GM12878 (cell line): ENCODE results near the gene VTI1A. TPM values are rescaled to one million over a fixed set of nuclear protein-coding genes. Genes with fewer than 3 reads are reported as not detected.

Experiments
- ATAC-seq: fragments of 200-7000 bp; cut with Tn5 transposase; 3 replicates; pipeline ENCODE4 v1.9.1; 2020; ENCODE audit warnings: mild to moderate bottlenecking, moderate library complexity
- BruUV-seq: library from RNA; stranded (reverse); fragments of 400-500 nt; replicated peaks from 2 replicates; lab custom pipeline; 2021; lab: Mats Ljungman, UMichigan
- CTCF ChIA-PET: fragments of 300-600 bp; sonication (Branson Sonifier 250); formaldehyde crosslinking; extraction: SDS; loops from one replicate; lab custom pipeline; 2021; ENCODE audit warnings: inconsistent platforms; lab: Yijun Ruan, JAX
- POLR2A ChIA-PET: fragments of 350-600 bp; formaldehyde crosslinking; extraction: SDS; loops from one replicate; lab custom pipeline; 2021; ENCODE audit warnings: inconsistent platforms; lab: Charles Lee
- RAD21 ChIA-PET: fragments of 300-600 bp; sonication (Branson Sonifier 250); formaldehyde crosslinking; loops from one replicate; lab custom pipeline; 2023; ENCODE audit warnings: antibody characterized with exemption; ENCODE audit not compliant: unreplicated experiment; lab: Charles Lee
- SMC1A ChIA-PET: fragments of 300-600 bp; sonication (Branson Sonifier 250); formaldehyde crosslinking; loops from one replicate; lab custom pipeline; 2023; ENCODE audit not compliant: unreplicated experiment, uncharacterized antibody; lab: Charles Lee
- DNase-seq: peaks from one replicate; pipeline ENCODE4 v3.0.0-alpha.2; 2011; ENCODE audit warnings: low read depth, low spot score
- FAIRE-seq: peaks from 3 replicates; lab custom pipeline; 2011; peaks lifted over from hg19 to GRCh38; lab: Jason Lieb, UNC
- H2AFZ ChIP-seq: 2 replicates; pipeline ENCODE4 v1.6.0; 2011; ENCODE audit warnings: low read depth, low read length, control low read depth; ENCODE audit not compliant: control insufficient read depth
- H3K27ac ChIP-seq: 2 replicates; pipeline ENCODE4 v1.5.1; 2011; ENCODE audit warnings: control low read depth; ENCODE audit not compliant: control insufficient read depth, insufficient read depth
- H3K27me3 ChIP-seq, 2 experiments: replicated peaks in 1 of 2; 2 replicates each; pipeline versions ENCODE4 v1.6.0 to v1.6.1; 2011; ENCODE audit warnings: low read length in 1 of 2; ENCODE audit not compliant: control insufficient read depth in 2 of 2, insufficient read depth in 2 of 2
- H3K36me3 ChIP-seq, 2 experiments: 2 replicates each; pipeline ENCODE4 v1.5.1; 2011; ENCODE audit warnings: low read length in 1 of 2; ENCODE audit not compliant: control insufficient read depth in 2 of 2, insufficient read depth in 2 of 2
- H3K4me1 ChIP-seq: 2 replicates; pipeline ENCODE4 v1.6.1; 2011; ENCODE audit warnings: mild to moderate bottlenecking, low read length, moderate library complexity, mixed read lengths; ENCODE audit not compliant: control insufficient read depth, insufficient read depth
- H3K4me2 ChIP-seq: 2 replicates; pipeline ENCODE4 v1.6.0; 2011; ENCODE audit warnings: control low read depth; ENCODE audit not compliant: control insufficient read depth, insufficient read depth
- H3K4me3 ChIP-seq: fragments of 200-600 bp; sonication (generic); 2 replicates; pipeline ENCODE4 v1.5.1; 2016
- H3K79me2 ChIP-seq: 2 replicates; pipeline ENCODE4 v1.6.0; 2011; ENCODE audit warnings: low read length; ENCODE audit not compliant: control insufficient read depth, insufficient read depth
- H3K9ac ChIP-seq: 2 replicates; pipeline ENCODE4 v1.8.0; 2011; ENCODE audit warnings: low read length, control low read depth, mixed read lengths; ENCODE audit not compliant: control insufficient read depth, insufficient read depth
- H3K9me3 ChIP-seq: replicated peaks from 3 replicates; pipeline ENCODE4 v1.5.1; 2011; ENCODE audit warnings: mild to moderate bottlenecking, low read length; ENCODE audit not compliant: control insufficient read depth, insufficient read depth
- H4K20me1 ChIP-seq: 2 replicates; pipeline ENCODE4 v1.6.0; 2011; ENCODE audit not compliant: control insufficient read depth, insufficient read depth
- CREB1 ChIP-seq: IDR thresholded peaks from 2 replicates; pipeline ENCODE4 v1.6.1; 2012; ENCODE audit warnings: low read depth, mild to moderate bottlenecking, inconsistent platforms
- EED ChIP-seq: sonication (generic); IDR thresholded peaks from 2 replicates; pipeline ENCODE4 v1.6.1; 2016; ENCODE audit warnings: antibody characterized with exemption, low read depth
- ESRRA ChIP-seq: IDR thresholded peaks from 2 replicates; pipeline ENCODE4 v1.6.1; 2012; ENCODE audit warnings: mild to moderate bottlenecking, low read length, improper control_type of control experiment
- ETV6 ChIP-seq, 2 experiments: fragments of 450-650 bp in 1 of 2; IDR thresholded peaks in 1 of 2; conservative IDR thresholded peaks in 1 of 2; 2 replicates each; pipeline ENCODE4 v1.6.1; 2014; ENCODE audit warnings: antibody characterized with exemption in 1 of 2, borderline replicate concordance in 1 of 2, low read depth in 1 of 2, mild to moderate bottlenecking in 1 of 2, moderate library complexity in 1 of 2
- KAT2A ChIP-seq: conservative IDR thresholded peaks from 2 replicates; pipeline ENCODE4 v1.6.1; 2011; ENCODE audit warnings: low read depth, low read length; ENCODE audit not compliant: control insufficient read depth
- NR2C1 ChIP-seq: fragments of 450-650 bp; IDR thresholded peaks from 2 replicates; pipeline ENCODE4 v1.6.1; 2017; ENCODE audit warnings: antibody characterized with exemption, mild to moderate bottlenecking, moderate library complexity
- PAX8 ChIP-seq: fragments of 450-650 bp; IDR thresholded peaks from 2 replicates; pipeline ENCODE4 v1.6.1; 2017; ENCODE audit warnings: mild to moderate bottlenecking, moderate library complexity
- RELA ChIP-seq: fragments of 450-650 bp; IDR thresholded peaks from 2 replicates; pipeline ENCODE4 v1.8.0; 2014; ENCODE audit warnings: borderline replicate concordance; ENCODE audit not compliant: partially characterized antibody
- RUNX3 ChIP-seq: IDR thresholded peaks from 2 replicates; pipeline ENCODE4 v1.6.1; 2012; ENCODE audit warnings: low read length, inconsistent platforms
- SMARCA5 ChIP-seq: fragments of 450-650 bp; IDR thresholded peaks from 2 replicates; pipeline ENCODE4 v1.6.1; 2017; ENCODE audit warnings: mild to moderate bottlenecking
- SPI1 ChIP-seq: IDR thresholded peaks from 2 replicates; pipeline ENCODE4 v1.6.1; 2011; ENCODE audit warnings: low read depth, mild to moderate bottlenecking, low read length, moderate library complexity, borderline replicate concordance; ENCODE audit not compliant: insufficient read depth
- SREBF2 ChIP-seq: IDR thresholded peaks from 2 replicates; pipeline ENCODE4 v1.6.1; 2012; ENCODE audit warnings: mild to moderate bottlenecking, low read length
- TCF12 ChIP-seq: IDR thresholded peaks from 2 replicates; pipeline ENCODE4 v1.6.1; 2011; ENCODE audit warnings: low read depth, mild to moderate bottlenecking, low read length
- WRNIP1 ChIP-seq: IDR thresholded peaks from 2 replicates; pipeline ENCODE4 v1.6.1; 2011; ENCODE audit warnings: low read depth, low read length, improper control_type of control experiment, borderline replicate concordance
- ZNF217 ChIP-seq: fragments of 450-650 bp; IDR thresholded peaks from 2 replicates; pipeline ENCODE4 v1.6.1; 2017; ENCODE audit warnings: antibody characterized with exemption, mild to moderate bottlenecking
- ZNF622 ChIP-seq: fragments of 450-650 bp; IDR thresholded peaks from 2 replicates; pipeline ENCODE4 v1.6.1; 2017; ENCODE audit warnings: mild to moderate bottlenecking, inconsistent platforms
- WGBS: methylation state at CpG from one replicate; pipeline ENCODE4 v1.1.6; 2016; ENCODE audit warnings: low lambda C conversion rate; ENCODE audit not compliant: insufficient replicate concordance, insufficient coverage; ENCODE audit errors: missing lambda C conversion rate; 5-methylcytosine and 5-hydroxymethylcytosine counted together
- in situ Hi-C: fragments of 300-500 bp; cut with MboI; formaldehyde crosslinking; loops from 9 replicates; pipeline ENCODE4 v1.14.3; 2018; ENCODE audit warnings: mixed read lengths
- intact Hi-C: fragments of 100-400 bp; cut with micrococcal nuclease; formaldehyde crosslinking; loops from one replicate; pipeline ENCODE4 v1.14.2; 2022; ENCODE audit not compliant: unreplicated experiment
- polyA plus RNA-seq, 11 experiments: library from polyadenylated mRNA; depleted of rRNA in 4 of 11; unstranded in 6 of 11; stranded (reverse) in 5 of 11; fragments of >200 nt; fragmentation: Nextera tagmentation in 4 of 11; fragmentation: Illumina TruSeq in 1 of 11; extraction: Ambion mirVana in 4 of 11; extraction: Trizol in 1 of 11; gene quantifications; 1 replicate in 1 of 11; 2 replicates in 10 of 11; pipeline versions ENCODE4 v1.2.1 to v1.2.3, GENCODE V29; 2011 to 2016; ENCODE audit warnings: inconsistent platforms in 2 of 11, missing spikeins in 2 of 11, low read depth in 1 of 11
- total RNA-seq, 4 experiments: library from RNA; depleted of rRNA in 3 of 4; stranded (reverse); fragments of >200 nt in 3 of 4; fragmentation: Illumina TruSeq in 1 of 4; extraction: Trizol in 1 of 4; gene quantifications; 2 replicates each; pipeline versions ENCODE4 v1.2.1 to v1.2.3, GENCODE V29; 2013 to 2021
- TF ChIP-seq, protein P1 (sequence below): fragments of 450-650 bp; IDR thresholded peaks from 2 replicates; pipeline ENCODE4 v1.6.1; 2018; ENCODE audit warnings: borderline replicate concordance, mild to moderate bottlenecking; ENCODE audit not compliant: partially characterized antibody
- TF ChIP-seq, protein P2 (sequence below): IDR thresholded peaks from 2 replicates; pipeline ENCODE4 v1.6.1; 2012; ENCODE audit warnings: low read depth, low read length, improper control_type of control experiment

VTI1A gene
- total and polyA plus RNA-seq, 10 of the 15 experiments (the other 5 are each of a cell fraction or from before 2014, with no cell fraction given), result 12.4 to 43.2 (median 27.5) TPM

DNA sequence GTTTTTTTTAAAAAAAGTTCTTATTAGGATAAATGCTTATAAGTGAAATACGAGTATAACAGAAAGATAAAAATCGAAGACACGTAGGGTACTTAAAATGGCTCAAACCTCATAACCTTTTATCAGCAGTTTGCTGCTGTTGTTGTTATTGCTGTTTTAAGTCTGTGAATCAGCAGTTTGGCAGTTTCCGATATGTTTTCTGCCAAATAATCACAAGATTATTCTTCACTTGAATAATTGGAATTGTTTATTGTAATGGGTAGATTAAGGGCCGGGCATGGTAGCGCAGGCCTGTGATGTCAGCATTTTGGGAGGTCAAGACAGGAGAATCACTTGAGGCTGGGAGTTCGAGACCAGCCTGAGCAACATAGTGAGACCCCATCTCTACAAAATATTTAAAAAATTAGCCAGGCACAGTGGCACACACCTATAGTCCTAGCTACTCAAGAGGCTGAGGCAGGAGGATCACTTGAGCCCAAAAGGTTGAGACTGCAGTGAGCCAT lies 177.6 kb downstream of the VTI1A start:
- CTCF ChIA-PET, result no interaction called here
- Histone ChIP-seq H3K27me3 (no peaks in the 10 kb centered on the region), H3K36me3 (no peaks in the 10 kb centered on the region), H3K4me2 (no peak overlapping the region), H3K9me3 (no peaks in the 10 kb centered on the region), H3K9ac (no peak overlapping the region), H3K4me3 (no peak overlapping the region), H3K4me1 (no peaks in the 10 kb centered on the region), H3K79me2 (no peaks in the 10 kb centered on the region), H2AFZ (no peak overlapping the region), H3K27ac (no peak overlapping the region), H4K20me1 (no peaks in the 10 kb centered on the region)
- intact Hi-C loops (no loop called here), in situ Hi-C loops (no loop called here)
- WGBS, result 93% methylated on average over 7 of the region's 7 CpGs
- FAIRE-seq (no peak), DNase-seq (no peak), ATAC-seq (no peak)
- SMC1A ChIA-PET, result no interaction called here
- POLR2A ChIA-PET, result no interaction called here
- no peak for TF ChIP-seq RELA
- no peak for TF ChIP-seq KAT2A
- TF ChIP-seq SPI1, result no peak
- TF ChIP-seq WRNIP1, result no peak
- TF ChIP-seq PAX8, result no peak
- no peak for TF ChIP-seq ZNF622
- TF ChIP-seq ZNF217, result no peak
- no peak for TF ChIP-seq RUNX3
- TF ChIP-seq, protein P1, sequence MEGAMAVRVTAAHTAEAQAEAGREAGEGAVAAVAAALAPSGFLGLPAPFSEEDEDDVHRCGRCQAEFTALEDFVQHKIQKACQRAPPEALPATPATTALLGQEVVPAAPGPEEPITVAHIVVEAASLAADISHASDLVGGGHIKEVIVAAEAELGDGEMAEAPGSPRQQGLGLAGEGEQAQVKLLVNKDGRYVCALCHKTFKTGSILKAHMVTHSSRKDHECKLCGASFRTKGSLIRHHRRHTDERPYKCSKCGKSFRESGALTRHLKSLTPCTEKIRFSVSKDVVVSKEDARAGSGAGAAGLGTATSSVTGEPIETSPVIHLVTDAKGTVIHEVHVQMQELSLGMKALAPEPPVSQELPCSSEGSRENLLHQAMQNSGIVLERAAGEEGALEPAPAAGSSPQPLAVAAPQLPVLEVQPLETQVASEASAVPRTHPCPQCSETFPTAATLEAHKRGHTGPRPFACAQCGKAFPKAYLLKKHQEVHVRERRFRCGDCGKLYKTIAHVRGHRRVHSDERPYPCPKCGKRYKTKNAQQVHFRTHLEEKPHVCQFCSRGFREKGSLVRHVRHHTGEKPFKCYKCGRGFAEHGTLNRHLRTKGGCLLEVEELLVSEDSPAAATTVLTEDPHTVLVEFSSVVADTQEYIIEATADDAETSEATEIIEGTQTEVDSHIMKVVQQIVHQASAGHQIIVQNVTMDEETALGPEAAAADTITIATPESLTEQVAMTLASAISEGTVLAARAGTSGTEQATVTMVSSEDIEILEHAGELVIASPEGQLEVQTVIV, result no peak
- TF ChIP-seq EED, result no peak
- TF ChIP-seq, protein P2, sequence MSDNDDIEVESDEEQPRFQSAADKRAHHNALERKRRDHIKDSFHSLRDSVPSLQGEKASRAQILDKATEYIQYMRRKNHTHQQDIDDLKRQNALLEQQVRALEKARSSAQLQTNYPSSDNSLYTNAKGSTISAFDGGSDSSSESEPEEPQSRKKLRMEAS, result no peak
- TF ChIP-seq SMARCA5, result no peak
- no peak for TF ChIP-seq ETV6 (conservative IDR thresholded peaks at IDR 0.05 in 1 of 2, IDR thresholded peaks at IDR 0.05 in 1 of 2; ENCODE audit: borderline replicate concordance in 1 of 2, low read depth in 1 of 2)
- TF ChIP-seq CREB1, result no peak
- TF ChIP-seq NR2C1, result no peak
- no peak for TF ChIP-seq SREBF2
- no peak for TF ChIP-seq ESRRA
- TF ChIP-seq TCF12, result no peak
- RAD21 ChIA-PET, result no interaction called here
- no TSS peak for BruUV-seq
